HL-60 (cell line): ENCODE results near the gene MPC1.

Experiments
- DNase-seq, 2 experiments: peaks; one replicate each; pipeline ENCODE4 v3.0.0-alpha.2; 2010 to 2020; ENCODE audit warnings: low read depth in 1 of 2, low spot score in 1 of 2
- H3K27ac ChIP-seq: fragments of 250-450 bp; sonication (Bioruptor Pico); replicated peaks from 2 replicates; pipeline ENCODE4 v1.5.1; 2020; ENCODE audit warnings: mild to moderate bottlenecking, moderate library complexity
- H3K27me3 ChIP-seq: fragments of 250-450 bp; sonication (Bioruptor Pico); 2 replicates; pipeline ENCODE4 v1.5.1; 2021; ENCODE audit warnings: mild to moderate bottlenecking, moderate library complexity; ENCODE audit not compliant: insufficient read depth, poor library complexity, severe bottlenecking
- H3K4me3 ChIP-seq: replicated peaks from 2 replicates; pipeline ENCODE4 v1.5.1; 2011; ENCODE audit warnings: mild to moderate bottlenecking, control low read depth, low read length; ENCODE audit not compliant: insufficient read depth
- GABPA ChIP-seq: IDR thresholded peaks from 2 replicates; pipeline ENCODE4 v1.6.1; 2012; ENCODE audit warnings: low read depth
- POLR2AphosphoS5 ChIP-seq: IDR thresholded peaks from 2 replicates; pipeline ENCODE4 v1.6.1; 2012; ENCODE audit warnings: low read depth
- SPI1 ChIP-seq: IDR thresholded peaks from 2 replicates; pipeline ENCODE4 v1.6.1; 2012; ENCODE audit warnings: low read depth, mild to moderate bottlenecking, borderline replicate concordance
- TF ChIP-seq, protein P1 (sequence below): IDR thresholded peaks from one replicate; pipeline ENCODE4 v1.5.1; 2011; ENCODE audit warnings: low read length, control low read depth, inconsistent platforms; ENCODE audit not compliant: insufficient read depth
- TF ChIP-seq, protein P2 (sequence below): IDR thresholded peaks from 2 replicates; pipeline ENCODE4 v1.6.1; 2012; ENCODE audit warnings: low read depth; ENCODE audit not compliant: insufficient replicate concordance

MPC1 gene

DNA sequence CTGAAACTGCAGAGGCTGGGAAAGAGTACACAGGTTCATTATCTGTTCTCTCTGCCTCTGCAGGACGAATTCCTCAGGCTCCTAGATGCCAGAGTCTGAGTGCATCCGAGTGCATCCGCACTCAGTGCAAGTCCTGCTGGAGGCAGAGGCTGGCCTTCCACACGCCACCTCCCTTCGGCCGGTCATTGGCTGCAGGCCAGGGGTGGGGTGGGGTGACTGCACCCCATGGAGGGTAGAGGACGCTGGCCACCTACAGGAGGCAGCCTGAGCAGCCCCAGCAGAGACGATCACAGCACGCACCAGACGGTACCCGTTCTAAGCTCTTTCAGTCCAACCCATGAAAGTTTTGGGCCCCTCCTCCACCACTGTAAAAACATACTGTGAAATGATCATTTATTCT is 52.1 kb downstream of the MPC1 start:
- H3K27ac ChIP-seq: no peak overlapping the region
- no peaks in the 10 kb centered on the region for H3K27me3 ChIP-seq
- no peak for TF ChIP-seq GABPA
- H3K4me3 ChIP-seq: no peak overlapping the region
- no peak for DNase-seq

DNA sequence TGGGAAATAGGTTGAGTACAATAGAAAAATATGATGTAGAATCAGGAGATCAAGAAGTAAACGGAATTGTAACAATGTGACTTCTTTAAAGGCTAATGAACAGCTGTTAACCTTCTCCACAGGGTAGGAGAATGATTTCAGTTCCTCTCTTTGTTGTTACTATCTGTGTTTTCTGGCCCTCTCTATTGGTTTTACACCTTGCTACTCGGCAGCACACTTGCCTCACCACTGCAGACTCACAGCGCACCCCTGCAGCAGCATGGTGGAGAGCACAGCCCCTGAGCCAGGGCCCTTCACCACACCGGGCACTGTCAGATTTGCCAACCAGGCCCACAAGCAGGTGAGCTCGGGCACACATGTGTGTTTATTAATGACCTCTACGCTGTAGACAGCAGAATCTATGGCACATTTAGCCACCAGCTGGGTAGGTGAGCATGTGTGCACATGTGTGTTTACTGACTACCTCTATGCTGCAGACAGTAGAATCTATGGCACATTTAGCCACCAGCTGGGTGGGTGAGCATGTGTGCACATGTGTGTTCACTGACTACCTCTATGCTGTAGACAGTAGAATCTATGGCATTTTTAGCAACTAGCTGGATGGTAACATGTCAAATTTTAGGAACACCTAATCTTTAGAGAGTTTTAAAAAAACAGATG is 57.2 kb downstream of the MPC1 start:
- no peak overlapping the region for H3K4me3 ChIP-seq
- TF ChIP-seq GABPA: no peak
- TF ChIP-seq, protein P1, sequence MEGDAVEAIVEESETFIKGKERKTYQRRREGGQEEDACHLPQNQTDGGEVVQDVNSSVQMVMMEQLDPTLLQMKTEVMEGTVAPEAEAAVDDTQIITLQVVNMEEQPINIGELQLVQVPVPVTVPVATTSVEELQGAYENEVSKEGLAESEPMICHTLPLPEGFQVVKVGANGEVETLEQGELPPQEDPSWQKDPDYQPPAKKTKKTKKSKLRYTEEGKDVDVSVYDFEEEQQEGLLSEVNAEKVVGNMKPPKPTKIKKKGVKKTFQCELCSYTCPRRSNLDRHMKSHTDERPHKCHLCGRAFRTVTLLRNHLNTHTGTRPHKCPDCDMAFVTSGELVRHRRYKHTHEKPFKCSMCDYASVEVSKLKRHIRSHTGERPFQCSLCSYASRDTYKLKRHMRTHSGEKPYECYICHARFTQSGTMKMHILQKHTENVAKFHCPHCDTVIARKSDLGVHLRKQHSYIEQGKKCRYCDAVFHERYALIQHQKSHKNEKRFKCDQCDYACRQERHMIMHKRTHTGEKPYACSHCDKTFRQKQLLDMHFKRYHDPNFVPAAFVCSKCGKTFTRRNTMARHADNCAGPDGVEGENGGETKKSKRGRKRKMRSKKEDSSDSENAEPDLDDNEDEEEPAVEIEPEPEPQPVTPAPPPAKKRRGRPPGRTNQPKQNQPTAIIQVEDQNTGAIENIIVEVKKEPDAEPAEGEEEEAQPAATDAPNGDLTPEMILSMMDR: no peak
- TF ChIP-seq, protein P2, sequence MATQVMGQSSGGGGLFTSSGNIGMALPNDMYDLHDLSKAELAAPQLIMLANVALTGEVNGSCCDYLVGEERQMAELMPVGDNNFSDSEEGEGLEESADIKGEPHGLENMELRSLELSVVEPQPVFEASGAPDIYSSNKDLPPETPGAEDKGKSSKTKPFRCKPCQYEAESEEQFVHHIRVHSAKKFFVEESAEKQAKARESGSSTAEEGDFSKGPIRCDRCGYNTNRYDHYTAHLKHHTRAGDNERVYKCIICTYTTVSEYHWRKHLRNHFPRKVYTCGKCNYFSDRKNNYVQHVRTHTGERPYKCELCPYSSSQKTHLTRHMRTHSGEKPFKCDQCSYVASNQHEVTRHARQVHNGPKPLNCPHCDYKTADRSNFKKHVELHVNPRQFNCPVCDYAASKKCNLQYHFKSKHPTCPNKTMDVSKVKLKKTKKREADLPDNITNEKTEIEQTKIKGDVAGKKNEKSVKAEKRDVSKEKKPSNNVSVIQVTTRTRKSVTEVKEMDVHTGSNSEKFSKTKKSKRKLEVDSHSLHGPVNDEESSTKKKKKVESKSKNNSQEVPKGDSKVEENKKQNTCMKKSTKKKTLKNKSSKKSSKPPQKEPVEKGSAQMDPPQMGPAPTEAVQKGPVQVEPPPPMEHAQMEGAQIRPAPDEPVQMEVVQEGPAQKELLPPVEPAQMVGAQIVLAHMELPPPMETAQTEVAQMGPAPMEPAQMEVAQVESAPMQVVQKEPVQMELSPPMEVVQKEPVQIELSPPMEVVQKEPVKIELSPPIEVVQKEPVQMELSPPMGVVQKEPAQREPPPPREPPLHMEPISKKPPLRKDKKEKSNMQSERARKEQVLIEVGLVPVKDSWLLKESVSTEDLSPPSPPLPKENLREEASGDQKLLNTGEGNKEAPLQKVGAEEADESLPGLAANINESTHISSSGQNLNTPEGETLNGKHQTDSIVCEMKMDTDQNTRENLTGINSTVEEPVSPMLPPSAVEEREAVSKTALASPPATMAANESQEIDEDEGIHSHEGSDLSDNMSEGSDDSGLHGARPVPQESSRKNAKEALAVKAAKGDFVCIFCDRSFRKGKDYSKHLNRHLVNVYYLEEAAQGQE: no peak
- no peak for TF ChIP-seq SPI1
- no peak overlapping the region for H3K27ac ChIP-seq
- H3K27me3 ChIP-seq: no peaks in the 10 kb centered on the region
- no peak for DNase-seq

DNA sequence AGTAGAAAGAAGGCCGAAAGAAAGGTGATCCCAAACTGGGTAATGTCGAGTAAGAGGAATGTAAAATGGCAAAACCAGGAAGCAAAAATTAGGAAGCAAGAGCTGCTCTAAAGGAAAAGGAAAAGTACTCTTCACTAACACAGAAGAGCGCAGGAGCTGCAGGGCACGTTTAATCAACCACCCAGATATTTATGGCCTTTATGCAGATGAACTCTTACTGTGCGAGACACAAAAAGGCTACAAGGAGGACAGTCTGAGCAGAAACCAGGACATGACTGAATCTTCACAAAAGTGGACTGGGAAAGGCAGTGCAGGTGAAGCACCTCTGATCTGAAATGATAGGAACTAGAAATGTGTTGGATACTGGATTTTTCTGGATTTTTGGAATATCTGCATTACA is 59.3 kb downstream of the MPC1 start:
- no peak for DNase-seq
- Histone ChIP-seq H3K27ac (no peak overlapping the region), H3K27me3 (no peaks in the 10 kb centered on the region), H3K4me3 (no peak overlapping the region)
- TF ChIP-seq SPI1: no peak
- no peak for TF ChIP-seq GABPA
- no peak for TF ChIP-seq POLR2AphosphoS5
- TF ChIP-seq, protein P1: no peak

DNA sequence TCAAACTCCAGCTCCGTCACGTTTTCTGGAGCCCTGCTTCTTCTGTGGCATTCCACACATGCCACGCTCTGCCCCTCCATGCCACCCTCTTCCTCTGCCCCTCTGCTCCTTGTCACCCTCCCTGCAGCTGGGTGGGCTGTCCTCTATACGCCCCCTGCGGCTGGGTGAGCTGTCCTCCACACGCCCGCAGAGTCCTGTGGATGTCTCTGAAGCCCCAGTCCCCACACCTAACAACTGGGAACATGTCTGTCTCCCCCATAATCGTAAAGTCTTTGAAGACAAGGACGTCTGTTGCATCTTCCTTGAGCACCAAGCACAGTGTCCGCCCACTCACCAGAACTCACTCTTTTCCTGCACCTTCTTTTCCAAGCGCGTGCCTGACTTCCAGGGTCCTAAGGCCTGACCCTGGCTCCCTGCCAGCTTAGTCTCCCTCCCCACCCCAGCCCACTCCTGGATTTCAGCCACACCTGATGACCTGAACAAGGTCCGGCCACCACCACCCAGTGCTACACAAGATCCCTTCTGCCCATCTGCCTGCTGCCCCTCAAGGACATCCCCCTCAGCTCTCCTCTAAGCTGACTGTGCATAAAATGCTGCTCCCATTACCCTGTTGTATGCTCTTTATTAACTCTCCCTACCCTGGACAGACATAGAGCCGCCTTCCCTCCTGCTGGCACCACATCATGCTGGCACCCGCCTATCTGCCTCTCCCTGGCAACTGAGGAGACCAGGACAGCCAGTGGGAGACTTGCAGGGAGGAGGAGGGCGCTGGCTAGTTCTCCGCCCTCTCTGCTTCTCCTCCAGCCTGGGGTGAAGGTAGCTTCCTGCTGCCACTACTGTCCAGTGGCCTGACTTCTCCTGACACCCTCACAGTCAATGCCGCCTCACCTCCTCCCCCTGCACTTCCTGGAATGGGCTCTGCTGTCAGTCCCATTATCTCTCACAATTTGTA is 63.8 kb downstream of the MPC1 start:
- Histone ChIP-seq H3K4me3 (no peak overlapping the region), H3K27ac (no peak overlapping the region), H3K27me3 (no peaks in the 10 kb centered on the region)
- TF ChIP-seq, protein P2: no peak
- TF ChIP-seq GABPA (no peak), POLR2AphosphoS5 (no peak; the same call in 1 of the 2 replicates), SPI1 (no peak)
- TF ChIP-seq, protein P1: no peak
- no peak for DNase-seq
